ENCODE measurements around the gene DNAJA3.

DNA sequence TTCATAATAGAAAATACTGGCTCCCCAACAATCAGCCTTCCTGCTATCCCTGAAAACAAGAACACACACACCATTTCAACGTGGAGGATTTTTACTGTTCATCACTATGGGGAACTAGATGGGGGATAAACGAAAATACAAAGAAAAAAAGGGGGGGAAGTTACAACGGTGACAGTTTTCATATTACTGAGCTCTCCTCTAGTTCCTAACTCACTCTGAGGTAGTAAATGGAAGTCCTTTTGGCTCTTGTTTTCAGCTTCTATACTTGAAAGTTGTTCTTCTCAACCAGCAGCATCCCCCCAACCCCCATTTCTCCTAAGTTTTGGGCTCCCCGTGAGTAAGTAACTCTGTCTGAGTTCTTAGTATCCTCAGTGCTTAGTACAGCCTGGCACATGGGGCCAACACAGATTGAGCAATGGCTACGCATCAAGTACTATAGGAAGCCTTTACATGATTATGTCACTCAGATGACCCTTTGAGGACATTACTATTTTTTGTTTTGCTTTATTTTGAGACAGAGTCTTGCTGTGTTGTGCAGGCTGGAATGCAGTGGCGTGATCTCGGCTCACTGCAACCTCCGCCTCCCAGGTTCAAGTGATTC, 5.1 kb upstream of the DNAJA3 start:
- TF ChIP-seq POLR2A (IDR thresholded peaks at IDR 0.05; ENCODE audit: low read length) = no peak
- TF ChIP-seq GATA1 (IDR thresholded peaks at IDR 0.05; ENCODE audit: low read depth, low read length) = no peak

All from erythroblast (primary cell).